Suprapubic skin (tissue), 4 donors: ENCODE measurements around the gene SPON2. TPM values are rescaled to one million over a fixed set of nuclear protein-coding genes. Genes with fewer than 3 reads are reported as not detected.

Experiments
- DNase-seq, 2 donors: peaks; one replicate each; pipeline ENCODE4 v3.0.0-alpha.2; 2019; ENCODE audit warnings: low spot score in 2 of 2
- H3K27ac ChIP-seq: fragments of 200-600 bp; sonication (generic); one replicate; pipeline ENCODE4 v1.5.1; 2019
- H3K27me3 ChIP-seq: fragments of 200-600 bp; sonication (generic); one replicate; pipeline ENCODE4 v1.5.1; 2019
- H3K36me3 ChIP-seq: fragments of 200-600 bp; sonication (generic); one replicate; pipeline ENCODE4 v1.5.1; 2019
- H3K4me1 ChIP-seq: fragments of 200-600 bp; sonication (generic); one replicate; pipeline ENCODE4 v1.5.1; 2019
- H3K4me3 ChIP-seq: fragments of 200-600 bp; sonication (generic); one replicate; pipeline ENCODE4 v1.5.1; 2019; ENCODE audit warnings: mild to moderate bottlenecking
- H3K9me3 ChIP-seq: fragments of 200-600 bp; sonication (generic); one replicate; pipeline ENCODE4 v1.5.1; 2019
- EP300 ChIP-seq: sonication (generic); formaldehyde crosslinking; IDR thresholded peaks from one replicate; pipeline ENCODE4 v1.6.1; 2017; ENCODE audit warnings: antibody characterized with exemption
- POLR2A ChIP-seq, 2 donors: fragments of 450-650 bp; IDR thresholded peaks; one replicate each; pipeline ENCODE4 v1.6.1; 2017; ENCODE audit warnings: antibody characterized with exemption in 2 of 2, mild to moderate bottlenecking in 2 of 2, moderate library complexity in 2 of 2
- POLR2AphosphoS5 ChIP-seq, 3 donors: sonication (generic); formaldehyde crosslinking; IDR thresholded peaks; one replicate each; pipeline ENCODE4 v1.6.1; 2017; ENCODE audit warnings: antibody characterized with exemption in 3 of 3
- WGBS: methylation state at CpG from one replicate; pipeline ENCODE4 v1.1.5; 2018; 5-methylcytosine and 5-hydroxymethylcytosine counted together
- total RNA-seq, 4 donors: library from RNA; depleted of rRNA; stranded (reverse); fragments of >200 nt; gene quantifications; one replicate each; pipeline ENCODE4 v1.1.0, GENCODE V29; 2016
- TF ChIP-seq, protein P1 (sequence below), 2 donors: fragments of 200-600 bp in 1 of 2; fragments of 450-650 bp in 1 of 2; sonication (generic) in 1 of 2; IDR thresholded peaks; one replicate each; pipeline ENCODE4 v1.5.1; 2016 to 2019; ENCODE audit warnings: antibody characterized with exemption in 2 of 2, mild to moderate bottlenecking in 1 of 2, moderate library complexity in 1 of 2

Gene SPON2
- total RNA-seq, 4 donors from 2014 or later = 22.5 to 52.3 (median 31.8) TPM

DNA sequence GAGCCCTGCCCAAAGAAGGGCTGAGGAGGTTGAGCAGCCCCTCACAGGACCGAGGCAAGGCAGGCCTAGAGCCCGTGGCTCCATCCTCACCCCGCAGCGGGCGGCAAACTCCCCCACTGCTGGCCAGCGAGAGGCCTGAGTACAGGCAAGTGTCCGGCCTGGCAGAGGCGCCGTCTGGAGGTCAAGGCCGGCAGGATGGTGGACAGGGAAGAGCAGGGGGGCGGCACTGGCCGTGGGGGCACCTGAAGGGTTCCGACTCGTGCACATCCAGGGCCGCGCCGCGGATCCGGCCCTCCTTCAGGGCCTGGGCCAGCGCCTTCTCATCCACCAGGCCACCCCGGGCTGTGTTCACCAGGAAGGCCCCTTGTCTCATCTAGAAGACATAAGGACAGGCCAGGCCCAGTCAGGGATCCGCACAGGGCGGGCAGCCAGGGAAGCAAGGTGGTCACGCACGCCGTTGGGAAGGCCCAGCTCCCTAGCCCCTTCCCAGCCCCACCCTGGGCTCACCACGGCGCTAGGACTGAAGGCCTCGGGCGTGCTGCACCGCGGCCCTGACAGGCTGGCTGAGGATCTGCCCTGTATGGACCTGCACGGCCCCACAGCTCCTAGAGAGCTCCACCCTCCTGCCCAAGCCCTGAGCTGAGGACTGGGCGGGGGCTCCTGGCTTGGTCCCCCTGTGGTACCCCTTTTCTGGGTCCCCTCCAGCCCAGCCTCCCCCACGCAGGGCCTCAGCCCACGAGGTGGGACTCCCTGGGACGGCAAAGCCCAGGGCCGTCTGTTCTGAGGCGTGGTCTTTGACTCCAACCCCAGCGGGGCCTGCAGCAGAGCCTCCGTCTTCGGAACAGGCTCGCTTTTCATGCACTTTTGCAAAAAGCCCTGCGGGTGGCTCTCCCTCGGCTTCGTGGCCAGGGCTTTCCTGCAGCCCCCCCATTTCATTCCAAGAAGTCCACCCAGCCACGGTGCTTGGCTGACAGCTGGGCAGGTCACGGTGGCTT, 42.0 kb upstream of the SPON2 start:
- no peak for DNase-seq
- Histone ChIP-seq H3K4me1 (peaks cover 81% of the 10 kb centered on the region), H3K36me3 (peaks cover 58% of the 10 kb centered on the region), H3K27me3 (no peaks in the 10 kb centered on the region), H3K4me3 (no peak overlapping the region), H3K27ac (no peak overlapping the region), H3K9me3 (no peaks in the 10 kb centered on the region)
- 74% methylated on average over 40 of the region's 48 CpGs for WGBS
- TF ChIP-seq POLR2AphosphoS5 (IDR thresholded peaks at IDR 0.05) (no peak), EP300 (no peak), POLR2A (IDR thresholded peaks at IDR 0.05) (no peak)
- TF ChIP-seq, protein P1, sequence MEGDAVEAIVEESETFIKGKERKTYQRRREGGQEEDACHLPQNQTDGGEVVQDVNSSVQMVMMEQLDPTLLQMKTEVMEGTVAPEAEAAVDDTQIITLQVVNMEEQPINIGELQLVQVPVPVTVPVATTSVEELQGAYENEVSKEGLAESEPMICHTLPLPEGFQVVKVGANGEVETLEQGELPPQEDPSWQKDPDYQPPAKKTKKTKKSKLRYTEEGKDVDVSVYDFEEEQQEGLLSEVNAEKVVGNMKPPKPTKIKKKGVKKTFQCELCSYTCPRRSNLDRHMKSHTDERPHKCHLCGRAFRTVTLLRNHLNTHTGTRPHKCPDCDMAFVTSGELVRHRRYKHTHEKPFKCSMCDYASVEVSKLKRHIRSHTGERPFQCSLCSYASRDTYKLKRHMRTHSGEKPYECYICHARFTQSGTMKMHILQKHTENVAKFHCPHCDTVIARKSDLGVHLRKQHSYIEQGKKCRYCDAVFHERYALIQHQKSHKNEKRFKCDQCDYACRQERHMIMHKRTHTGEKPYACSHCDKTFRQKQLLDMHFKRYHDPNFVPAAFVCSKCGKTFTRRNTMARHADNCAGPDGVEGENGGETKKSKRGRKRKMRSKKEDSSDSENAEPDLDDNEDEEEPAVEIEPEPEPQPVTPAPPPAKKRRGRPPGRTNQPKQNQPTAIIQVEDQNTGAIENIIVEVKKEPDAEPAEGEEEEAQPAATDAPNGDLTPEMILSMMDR (IDR thresholded peaks at IDR 0.05) = no peak

DNA sequence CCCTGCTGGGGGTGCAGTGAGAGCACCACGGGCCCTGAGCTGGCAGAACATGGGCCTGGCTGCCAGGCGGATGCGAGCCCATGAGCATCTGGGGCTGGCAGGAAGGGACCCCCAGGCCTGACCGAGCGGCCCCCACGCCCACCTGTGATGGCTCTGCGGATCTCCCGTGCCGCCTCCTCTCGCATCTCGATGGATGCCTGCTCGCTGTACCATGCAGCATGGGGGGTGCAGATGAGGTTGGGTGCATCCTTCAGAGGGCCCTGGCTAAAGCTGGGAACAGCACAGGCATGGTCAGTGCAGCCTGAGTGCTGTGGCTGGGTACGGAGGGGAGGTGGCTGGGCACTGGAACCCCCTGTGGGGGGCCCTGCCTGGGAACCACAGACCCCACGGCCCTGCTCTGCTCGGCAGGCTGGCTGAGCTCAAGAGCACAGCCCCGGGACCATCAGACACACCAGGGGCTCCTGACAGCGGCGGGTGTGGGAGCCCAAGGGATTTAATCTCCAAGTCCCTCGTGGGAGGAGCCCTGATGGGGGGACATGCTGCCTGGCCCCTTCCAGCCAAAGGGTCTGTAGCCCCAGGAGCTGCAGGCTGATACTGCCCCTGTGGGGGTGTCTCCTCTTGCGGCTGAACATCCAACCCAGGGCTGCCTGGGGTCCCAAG, 41.1 kb upstream of the SPON2 start:
- Histone ChIP-seq H3K27me3 (no peaks in the 10 kb centered on the region), H3K9me3 (no peaks in the 10 kb centered on the region), H3K4me3 (no peak overlapping the region), H3K4me1 (peaks cover 82% of the 10 kb centered on the region), H3K27ac (no peak overlapping the region), H3K36me3 (peaks cover 58% of the 10 kb centered on the region)
- DNase-seq = no peak
- TF ChIP-seq, protein P1 (IDR thresholded peaks at IDR 0.05) = no peak
- TF ChIP-seq POLR2AphosphoS5 (IDR thresholded peaks at IDR 0.05) = no peak
- no peak for TF ChIP-seq EP300
- no peak for TF ChIP-seq POLR2A (IDR thresholded peaks at IDR 0.05)
- 100% methylated on average over 2 of the region's 20 CpGs for WGBS

DNA sequence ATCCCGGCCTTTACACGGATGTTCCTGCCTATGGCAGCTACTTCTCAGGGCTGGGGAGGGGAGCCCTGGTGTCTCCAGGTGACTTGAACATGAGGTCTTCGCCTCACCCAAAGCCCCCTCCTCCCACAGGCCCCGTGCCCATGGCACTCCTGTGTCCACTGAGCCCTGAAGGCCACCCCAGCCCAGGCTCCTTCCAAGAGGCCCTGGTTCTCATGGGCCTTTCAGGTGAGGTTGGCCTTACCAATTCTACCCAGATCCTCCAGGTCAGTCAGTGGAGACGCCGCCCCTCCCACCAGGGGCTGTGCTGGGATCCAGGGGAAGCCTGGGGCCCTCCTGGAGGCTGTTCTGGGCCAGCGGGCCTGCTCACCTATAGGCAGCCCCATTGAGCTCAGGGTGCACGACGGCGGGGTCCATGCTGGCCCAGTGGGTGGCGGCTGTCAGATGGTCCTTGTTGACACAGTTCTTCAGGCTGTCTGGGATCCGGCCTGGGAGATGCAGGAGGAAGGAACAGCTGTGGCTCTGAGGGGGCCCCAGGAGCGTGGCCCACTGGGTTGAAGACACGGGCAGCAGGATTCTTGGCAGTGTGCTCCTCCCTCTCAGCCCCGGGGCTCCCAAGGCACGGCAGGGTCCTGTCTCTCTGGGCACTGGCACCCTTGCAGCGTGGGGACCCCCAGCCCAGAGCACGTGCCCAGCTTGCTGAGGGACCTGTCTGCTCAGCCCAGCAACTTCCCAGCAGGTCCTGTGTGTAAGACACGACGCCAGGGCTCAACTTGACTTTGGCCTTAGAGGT, 40.4 kb upstream of the SPON2 start:
- peaks cover 54% of the 10 kb centered on the region for H3K36me3 ChIP-seq
- no peaks in the 10 kb centered on the region for H3K27me3 ChIP-seq
- peak overlapping the region; percentile 11 for H3K27ac ChIP-seq
- WGBS = no CpG with 5 or more reads among the region's 20 CpGs
- DNase-seq = peak in 1 of 2 donors; percentile 68
- H3K4me3 ChIP-seq = no peak overlapping the region
- peaks cover 82% of the 10 kb centered on the region for H3K4me1 ChIP-seq
- H3K9me3 ChIP-seq = no peaks in the 10 kb centered on the region
- TF ChIP-seq POLR2A (IDR thresholded peaks at IDR 0.05) = no peak
- no peak for TF ChIP-seq POLR2AphosphoS5 (IDR thresholded peaks at IDR 0.05)
- TF ChIP-seq, protein P1 (IDR thresholded peaks at IDR 0.05) = no peak
- no peak for TF ChIP-seq EP300

DNA sequence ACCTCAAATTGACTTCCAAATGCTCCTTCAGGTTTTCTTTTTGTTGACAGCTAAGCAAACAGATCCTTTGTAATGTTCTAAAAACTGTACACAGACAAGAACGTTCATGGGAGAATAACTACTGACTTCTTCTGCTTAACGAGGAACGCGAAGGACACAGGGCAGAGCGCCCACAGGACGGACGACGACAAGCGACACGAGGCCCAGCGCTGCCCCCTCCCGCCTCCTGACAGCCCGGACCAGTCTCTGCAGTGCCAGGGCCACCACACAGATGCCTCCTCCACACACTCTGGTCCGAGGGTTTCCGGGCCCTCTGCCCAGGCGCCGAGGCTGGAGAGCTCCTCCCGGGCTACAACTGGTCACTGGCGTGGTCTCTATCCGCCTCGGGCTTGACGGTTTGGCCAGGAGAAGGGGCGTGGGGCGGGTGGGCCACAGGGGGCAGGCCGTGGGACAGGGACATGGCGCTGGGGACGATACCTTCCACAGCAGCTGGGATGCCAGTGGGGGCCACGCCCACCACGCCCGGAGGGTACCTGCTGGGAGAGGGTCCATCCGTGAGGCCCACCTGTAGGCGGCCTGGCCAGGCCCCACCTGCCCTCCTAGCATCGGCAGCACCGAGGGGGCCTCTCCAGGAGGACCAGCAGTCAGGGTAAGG, 39.6 kb upstream of the SPON2 start:
- H3K36me3 ChIP-seq = peaks cover 51% of the 10 kb centered on the region

More for the DNA sequence above, 39.6 kb upstream of the SPON2 start:
- no peak overlapping the region for H3K4me3 ChIP-seq
- TF ChIP-seq EP300 (no peak), POLR2AphosphoS5 (IDR thresholded peaks at IDR 0.05) (no peak), POLR2A (IDR thresholded peaks at IDR 0.05) (no peak)
- TF ChIP-seq, protein P1 (IDR thresholded peaks at IDR 0.05) = no peak
- no peaks in the 10 kb centered on the region for H3K27me3 ChIP-seq
- peak overlapping the region; percentile 11 for H3K27ac ChIP-seq
- H3K4me1 ChIP-seq = peaks cover 75% of the 10 kb centered on the region
- 40% methylated on average over 12 of the region's 34 CpGs for WGBS
- DNase-seq = peak in 1 of 2 donors; percentile 68
- H3K9me3 ChIP-seq = no peaks in the 10 kb centered on the region
